ENCODE data around the gene KRTAP10-9. TPM values are rescaled to one million over a fixed set of nuclear protein-coding genes. Genes with fewer than 3 reads are reported as not detected.
A peak's percentile ranks its signal among the peaks of the same experiment; 100 is the strongest.

The KRTAP10-9 gene
- total and polyA plus RNA-seq, 4 donors: not detected

- ATAC-seq (ENCODE audit: insufficient read depth, low FRiP score) (no peak), DNase-seq (peak; percentile 28 to 76 (median 43))
- H3K36me3 ChIP-seq (ENCODE audit: control insufficient read depth in 4 of 4, insufficient read depth in 4 of 4, low read length in 4 of 4): no peaks in the 10 kb centered on the region
- WGBS, 2 donors: 33 to 47% methylated on average over 11 of the region's 11 CpGs
- peaks cover 2 to 6% (median 6%) of the 10 kb centered on the region in 3 donors for H3K27me3 ChIP-seq (ENCODE audit: control insufficient read depth in 3 of 3, insufficient read depth in 3 of 3, low read length in 2 of 3)
- H3K9ac ChIP-seq (ENCODE audit: insufficient read depth in 1 of 2, low read length in 2 of 2): no peak overlapping the region
- H3K27ac ChIP-seq (ENCODE audit: low read depth in 1 of 2, low read length in 1 of 2): no peak overlapping the region
- H3K9me3 ChIP-seq (ENCODE audit: control insufficient read depth in 4 of 4, insufficient read depth in 3 of 4, low read length in 3 of 4): peaks cover 0 to 31% (median 1%) of the 10 kb centered on the region in 4 donors
- TF ChIP-seq, protein P1, sequence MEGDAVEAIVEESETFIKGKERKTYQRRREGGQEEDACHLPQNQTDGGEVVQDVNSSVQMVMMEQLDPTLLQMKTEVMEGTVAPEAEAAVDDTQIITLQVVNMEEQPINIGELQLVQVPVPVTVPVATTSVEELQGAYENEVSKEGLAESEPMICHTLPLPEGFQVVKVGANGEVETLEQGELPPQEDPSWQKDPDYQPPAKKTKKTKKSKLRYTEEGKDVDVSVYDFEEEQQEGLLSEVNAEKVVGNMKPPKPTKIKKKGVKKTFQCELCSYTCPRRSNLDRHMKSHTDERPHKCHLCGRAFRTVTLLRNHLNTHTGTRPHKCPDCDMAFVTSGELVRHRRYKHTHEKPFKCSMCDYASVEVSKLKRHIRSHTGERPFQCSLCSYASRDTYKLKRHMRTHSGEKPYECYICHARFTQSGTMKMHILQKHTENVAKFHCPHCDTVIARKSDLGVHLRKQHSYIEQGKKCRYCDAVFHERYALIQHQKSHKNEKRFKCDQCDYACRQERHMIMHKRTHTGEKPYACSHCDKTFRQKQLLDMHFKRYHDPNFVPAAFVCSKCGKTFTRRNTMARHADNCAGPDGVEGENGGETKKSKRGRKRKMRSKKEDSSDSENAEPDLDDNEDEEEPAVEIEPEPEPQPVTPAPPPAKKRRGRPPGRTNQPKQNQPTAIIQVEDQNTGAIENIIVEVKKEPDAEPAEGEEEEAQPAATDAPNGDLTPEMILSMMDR (IDR thresholded peaks at IDR 0.05; ENCODE audit: control extremely low read depth, extremely low read depth): no peak
- H3K4me3 ChIP-seq: no peak overlapping the region
- H3K4me1 ChIP-seq (ENCODE audit: control insufficient read depth in 5 of 5, insufficient read depth in 5 of 5, low read length in 5 of 5): no peaks in the 10 kb centered on the region
Observed at GRCh38 chr21:44583089-44583799, 43.6 kb upstream of the KRTAP10-9 start.

DNA sequence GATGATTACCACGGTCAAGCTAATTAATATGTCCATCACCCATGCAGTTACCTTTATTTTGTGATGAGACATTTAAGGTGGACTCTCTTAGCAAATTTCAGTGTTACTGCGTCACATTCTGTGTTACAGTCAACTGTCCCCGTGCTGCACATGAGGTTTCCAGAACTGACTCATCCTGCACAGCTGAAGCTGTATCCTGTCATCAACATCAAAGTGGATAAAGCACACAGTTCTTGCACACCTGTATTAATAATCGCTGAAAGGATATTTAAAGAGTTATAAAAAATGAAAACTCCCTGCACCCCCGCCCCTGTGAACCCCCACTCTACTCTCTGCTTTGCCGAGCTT lies 43.1 kb upstream of the KRTAP10-9 start:
- Histone ChIP-seq H3K36me3 (ENCODE audit: control insufficient read depth in 4 of 4, insufficient read depth in 4 of 4, low read length in 4 of 4) (no peaks in the 10 kb centered on the region), H3K9ac (ENCODE audit: insufficient read depth in 1 of 2, low read length in 2 of 2) (no peak overlapping the region), H3K4me1 (ENCODE audit: control insufficient read depth in 5 of 5, insufficient read depth in 5 of 5, low read length in 5 of 5) (no peaks in the 10 kb centered on the region), H3K27me3 (ENCODE audit: control insufficient read depth in 3 of 3, insufficient read depth in 3 of 3, low read length in 2 of 3) (peaks cover 2 to 6% (median 6%) of the 10 kb centered on the region in 3 donors), H3K9me3 (ENCODE audit: control insufficient read depth in 4 of 4, insufficient read depth in 3 of 4, low read length in 3 of 4) (peaks cover 0 to 26% (median 1%) of the 10 kb centered on the region in 4 donors), H3K27ac (ENCODE audit: low read depth in 1 of 2, low read length in 1 of 2) (no peak overlapping the region), H3K4me3 (no peak overlapping the region)
- no peak for ATAC-seq (ENCODE audit: insufficient read depth, low FRiP score)
- WGBS, 2 donors: 78 to 81% methylated on average over 6 of the region's 6 CpGs
- DNase-seq: no peak
- TF ChIP-seq, protein P1 (IDR thresholded peaks at IDR 0.05; ENCODE audit: control extremely low read depth, extremely low read depth): no peak

DNA sequence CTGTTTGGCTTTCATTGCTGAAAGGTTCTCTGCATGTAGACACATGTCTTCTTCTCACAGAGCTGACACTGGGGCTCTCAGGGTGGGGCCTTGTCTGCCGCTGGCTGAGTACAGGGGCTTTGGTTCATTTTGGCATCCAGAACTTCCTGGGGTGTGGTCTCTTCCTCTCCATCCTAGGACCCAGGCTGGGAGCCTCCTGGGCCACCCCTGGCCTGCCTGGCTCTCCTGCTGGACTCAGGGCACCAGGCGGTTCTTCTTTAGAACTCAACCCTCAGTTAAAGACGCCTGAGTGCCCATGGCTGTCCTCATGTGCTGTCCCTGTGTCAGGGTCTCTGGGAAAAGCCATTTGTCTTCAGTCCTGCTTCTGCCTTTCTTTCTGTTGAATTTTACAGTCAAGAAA lies 41.0 kb upstream of the KRTAP10-9 start:
- Histone ChIP-seq H3K9ac (ENCODE audit: insufficient read depth in 1 of 2, low read length in 2 of 2) (no peak overlapping the region), H3K27me3 (ENCODE audit: control insufficient read depth in 3 of 3, insufficient read depth in 3 of 3, low read length in 2 of 3) (peaks cover 2 to 6% (median 3%) of the 10 kb centered on the region in 3 donors), H3K4me1 (ENCODE audit: control insufficient read depth in 5 of 5, insufficient read depth in 5 of 5, low read length in 5 of 5) (no peaks in the 10 kb centered on the region), H3K36me3 (ENCODE audit: control insufficient read depth in 4 of 4, insufficient read depth in 4 of 4, low read length in 4 of 4) (no peaks in the 10 kb centered on the region), H3K27ac (ENCODE audit: low read depth in 1 of 2, low read length in 1 of 2) (no peak overlapping the region), H3K4me3 (no peak overlapping the region), H3K9me3 (ENCODE audit: control insufficient read depth in 4 of 4, insufficient read depth in 3 of 4, low read length in 3 of 4) (peaks cover 0 to 14% (median 1%) of the 10 kb centered on the region in 4 donors)
- 78 to 88% methylated on average over 3 of the region's 3 CpGs for WGBS, 2 donors
- no peak for DNase-seq
- ATAC-seq (ENCODE audit: insufficient read depth, low FRiP score): no peak
- TF ChIP-seq, protein P1 (IDR thresholded peaks at IDR 0.05; ENCODE audit: control extremely low read depth, extremely low read depth): no peak

Measured in lung (tissue), 12 donors.